Immature natural killer cell (primary cell): ENCODE data around the gene PRKCQ. TPM values are rescaled to one million over a fixed set of nuclear protein-coding genes. Genes with fewer than 3 reads are reported as not detected.
"Not testable (repeated sequence)": the region's sequence is repeated elsewhere in the genome, so short reads cannot be mapped to it uniquely, and the experiment has no call there.

Source experiments
- DNase-seq, 3 donors: peaks; one replicate each; pipeline ENCODE4 v3.0.0; 2022; ENCODE audit warnings: mixed read lengths in 1 of 3
- H3K27ac Mint-ChIP-seq, 6 donors: one replicate each; pipeline ENCODE4 v1.8.0; 2020; ENCODE audit warnings: mixed read lengths in 6 of 6, mild to moderate bottlenecking in 5 of 6, inconsistent platforms in 4 of 6, moderate library complexity in 3 of 6
- H3K27me3 Mint-ChIP-seq, 3 donors: one replicate each; pipeline ENCODE4 v1.8.0; 2020 to 2021; ENCODE audit warnings: low read depth in 3 of 3, mild to moderate bottlenecking in 3 of 3, mixed read lengths in 3 of 3, moderate library complexity in 3 of 3, inconsistent platforms in 1 of 3
- H3K36me3 Mint-ChIP-seq, 3 donors: one replicate each; pipeline ENCODE4 v1.8.0; 2020; ENCODE audit warnings: mixed read lengths in 3 of 3, inconsistent platforms in 2 of 3, mild to moderate bottlenecking in 2 of 3
- H3K4me1 Mint-ChIP-seq, 2 donors: one replicate each; pipeline ENCODE4 v1.8.0; 2020; ENCODE audit warnings: inconsistent platforms in 2 of 2, mild to moderate bottlenecking in 2 of 2, mixed read lengths in 2 of 2, moderate library complexity in 1 of 2
- H3K4me3 Mint-ChIP-seq, 5 donors: one replicate each; pipeline ENCODE4 v1.8.0; 2020; ENCODE audit warnings: mild to moderate bottlenecking in 5 of 5, mixed read lengths in 5 of 5, inconsistent platforms in 3 of 5, moderate library complexity in 3 of 5
- H3K9me3 Mint-ChIP-seq, 6 donors: one replicate each; pipeline ENCODE4 v1.8.0; 2020; ENCODE audit warnings: mild to moderate bottlenecking in 6 of 6, mixed read lengths in 6 of 6, inconsistent platforms in 4 of 6, moderate library complexity in 3 of 6
- polyA plus RNA-seq, 3 donors: library from polyadenylated mRNA; unstranded; fragments of 300-500 nt; fragmentation: Illumina TruSeq; gene quantifications; one replicate each; pipeline ENCODE4 v1.2.3, GENCODE V29; 2021

PRKCQ gene
- polyA plus RNA-seq, 3 donors from 2014 or later = 20.2 to 46.5 (median 36.5) TPM

DNA sequence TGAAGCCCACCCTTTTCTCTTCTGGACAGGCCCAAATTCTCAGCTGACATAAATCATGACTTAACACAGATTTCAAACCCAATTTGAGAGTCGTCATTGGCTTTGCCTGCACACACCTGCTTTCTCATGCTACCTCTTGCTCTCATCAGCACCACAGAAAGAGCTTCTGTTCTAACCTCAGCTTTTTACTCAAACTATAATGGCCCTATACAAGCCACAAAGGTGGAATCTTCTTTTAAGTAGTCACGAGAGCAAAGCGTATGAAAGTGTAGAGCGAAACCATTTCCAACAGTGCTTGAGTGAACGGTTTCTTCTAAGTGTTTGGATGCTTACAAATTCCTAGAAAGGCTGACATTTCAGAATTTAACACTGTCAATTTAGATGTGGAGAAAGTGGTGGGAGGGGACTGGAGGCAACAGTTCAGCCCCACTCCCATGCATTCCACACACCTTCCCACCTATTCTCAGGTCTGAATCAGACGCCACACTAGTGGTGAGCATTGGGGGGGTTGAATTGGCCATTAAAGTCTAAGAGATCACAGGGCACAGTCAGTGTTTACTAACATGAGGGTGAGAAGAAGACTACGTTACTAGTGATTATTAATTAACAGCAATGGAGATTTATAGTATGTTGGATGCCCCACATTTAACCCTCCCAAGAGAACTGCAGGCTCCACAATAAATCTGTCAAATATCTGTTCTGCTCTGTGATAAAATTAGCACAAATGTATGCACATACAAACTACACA lies 114.0 kb downstream of the PRKCQ start:
- peak overlapping the region in 5 of 6 donors; percentile 5 to 67 (median 51) for H3K27ac Mint-ChIP-seq
- H3K36me3 Mint-ChIP-seq = peaks cover 37 to 77% (median 58%) of the 10 kb centered on the region in 3 donors
- H3K27me3 Mint-ChIP-seq = peaks cover 1 to 4% (median 3%) of the 10 kb centered on the region in 3 donors
- no peak for DNase-seq
- H3K9me3 Mint-ChIP-seq = no peaks in the 10 kb centered on the region
- no peak overlapping the region for H3K4me3 Mint-ChIP-seq
- H3K4me1 Mint-ChIP-seq = peaks cover 18 to 34% of the 10 kb centered on the region in 2 donors

DNA sequence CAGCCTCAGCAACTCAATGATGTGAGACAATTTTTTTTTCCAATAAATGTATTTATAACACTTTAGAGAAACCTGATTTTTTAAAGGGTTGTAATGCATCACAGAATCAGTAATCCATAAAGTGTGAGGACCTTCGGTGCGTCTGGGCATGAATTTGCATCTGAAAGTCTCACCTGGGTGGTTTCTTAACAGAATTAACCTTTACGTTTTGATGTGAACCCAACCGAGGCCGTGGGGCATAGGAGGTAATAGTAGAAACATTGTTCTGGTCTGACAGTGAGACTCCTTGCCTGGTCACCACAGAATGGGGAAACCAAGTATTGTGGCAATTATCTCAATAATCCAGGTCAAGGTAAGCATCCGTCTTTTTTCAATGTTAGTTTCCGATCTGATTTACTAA lies 114.6 kb downstream of the PRKCQ start:
- H3K27me3 Mint-ChIP-seq = peaks cover 0 to 5% (median 5%) of the 10 kb centered on the region in 3 donors
- no peak for DNase-seq
- peaks cover 39 to 77% (median 58%) of the 10 kb centered on the region in 3 donors for H3K36me3 Mint-ChIP-seq
- peak overlapping the region in 1 of 6 donors; percentile 5 for H3K27ac Mint-ChIP-seq
- peaks cover 12 to 28% of the 10 kb centered on the region in 2 donors for H3K4me1 Mint-ChIP-seq
- no peak overlapping the region for H3K4me3 Mint-ChIP-seq
- no peaks in the 10 kb centered on the region for H3K9me3 Mint-ChIP-seq

DNA sequence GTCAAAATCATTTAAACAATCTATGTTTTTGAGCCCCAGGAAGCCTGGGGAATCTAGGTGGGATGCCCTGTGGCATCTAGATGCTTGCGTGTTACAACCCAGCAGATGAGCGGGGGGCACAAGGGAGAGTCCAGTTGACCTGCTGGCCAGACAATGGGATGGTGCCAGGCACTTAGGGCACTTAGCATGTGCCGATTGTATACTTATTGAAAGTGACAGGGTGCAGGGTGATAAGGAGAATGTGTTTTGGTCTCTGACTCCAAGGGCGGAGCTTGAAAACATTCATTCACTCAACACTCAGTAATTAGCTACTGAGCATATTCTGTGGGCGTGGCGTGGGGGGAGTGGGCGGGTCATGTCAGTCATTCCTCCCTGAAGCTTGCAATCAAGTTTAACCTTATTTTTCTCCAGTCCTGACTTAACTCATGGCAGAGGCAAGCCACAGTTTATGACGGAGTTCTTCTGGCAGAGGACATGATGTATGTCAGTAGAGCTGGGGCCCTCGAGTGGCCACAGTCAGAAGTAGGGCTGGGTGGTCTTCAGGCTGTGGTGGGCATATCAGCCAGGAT lies 115.1 kb downstream of the PRKCQ start:
- H3K9me3 Mint-ChIP-seq = no peaks in the 10 kb centered on the region
- H3K27me3 Mint-ChIP-seq = peaks cover 0 to 5% (median 5%) of the 10 kb centered on the region in 3 donors
- H3K4me3 Mint-ChIP-seq = no peak overlapping the region
- H3K27ac Mint-ChIP-seq = peak overlapping the region in 4 of 6 donors; percentile 17 to 41 (median 36)
- no peak for DNase-seq
- peaks cover 39 to 77% (median 58%) of the 10 kb centered on the region in 3 donors for H3K36me3 Mint-ChIP-seq
- H3K4me1 Mint-ChIP-seq = peaks cover 7 to 23% of the 10 kb centered on the region in 2 donors

DNA sequence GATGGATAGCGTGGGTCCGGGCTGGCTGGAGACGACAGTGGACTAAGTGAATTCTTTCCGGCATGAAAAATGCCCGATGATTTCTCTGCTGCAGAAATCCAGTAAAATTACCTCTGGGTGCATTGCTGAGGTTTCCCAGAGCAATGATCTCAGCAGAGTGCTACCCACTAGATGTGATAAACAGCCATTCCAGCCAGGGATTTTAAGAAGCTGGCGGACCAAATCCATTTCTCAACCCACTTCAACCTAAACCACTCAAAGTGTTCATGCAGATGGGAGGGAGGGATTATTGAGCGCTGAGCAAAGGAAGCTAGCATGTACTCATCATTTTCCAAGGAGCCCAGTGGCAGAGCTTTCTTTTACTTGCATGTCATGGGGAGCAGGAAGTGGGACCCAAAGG lies 116.7 kb downstream of the PRKCQ start:
- DNase-seq = no peak
- no peaks in the 10 kb centered on the region for H3K9me3 Mint-ChIP-seq
- peaks cover 0 to 26% of the 10 kb centered on the region in 2 donors for H3K4me1 Mint-ChIP-seq
- no peak overlapping the region for H3K4me3 Mint-ChIP-seq
- H3K36me3 Mint-ChIP-seq = peaks cover 51 to 81% (median 65%) of the 10 kb centered on the region in 3 donors
- H3K27me3 Mint-ChIP-seq = peaks cover 0 to 9% (median 5%) of the 10 kb centered on the region in 3 donors
- peak overlapping the region in 2 of 6 donors; percentile 13 to 45 for H3K27ac Mint-ChIP-seq

DNA sequence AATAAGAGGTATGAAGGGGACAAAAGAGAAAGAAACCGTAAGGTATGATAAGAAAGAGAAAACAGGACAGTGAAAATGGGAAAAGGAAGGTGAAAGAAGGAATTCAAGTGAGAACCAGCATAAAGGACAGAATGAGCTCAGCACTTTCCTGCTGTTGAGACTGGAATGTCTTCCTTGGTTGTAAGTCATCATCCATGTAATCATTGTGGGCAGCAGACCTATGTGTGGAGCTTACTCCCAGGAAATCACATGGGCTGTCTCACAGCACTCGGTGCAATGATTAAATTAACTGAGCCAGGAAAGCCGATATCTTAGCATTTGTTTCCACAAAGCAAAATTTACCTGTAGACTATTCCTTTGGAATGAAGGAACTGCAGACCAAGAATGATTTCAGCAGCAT lies 118.1 kb downstream of the PRKCQ start:
- peaks cover 0 to 12% (median 5%) of the 10 kb centered on the region in 3 donors for H3K27me3 Mint-ChIP-seq
- no peak for DNase-seq
- no peak overlapping the region for H3K4me3 Mint-ChIP-seq
- H3K36me3 Mint-ChIP-seq = peaks cover 62 to 81% (median 77%) of the 10 kb centered on the region in 3 donors
- peaks cover 0 to 26% of the 10 kb centered on the region in 2 donors for H3K4me1 Mint-ChIP-seq
- no peaks in the 10 kb centered on the region for H3K9me3 Mint-ChIP-seq
- peak overlapping the region in 5 of 6 donors; percentile 1 to 83 (median 56) for H3K27ac Mint-ChIP-seq

DNA sequence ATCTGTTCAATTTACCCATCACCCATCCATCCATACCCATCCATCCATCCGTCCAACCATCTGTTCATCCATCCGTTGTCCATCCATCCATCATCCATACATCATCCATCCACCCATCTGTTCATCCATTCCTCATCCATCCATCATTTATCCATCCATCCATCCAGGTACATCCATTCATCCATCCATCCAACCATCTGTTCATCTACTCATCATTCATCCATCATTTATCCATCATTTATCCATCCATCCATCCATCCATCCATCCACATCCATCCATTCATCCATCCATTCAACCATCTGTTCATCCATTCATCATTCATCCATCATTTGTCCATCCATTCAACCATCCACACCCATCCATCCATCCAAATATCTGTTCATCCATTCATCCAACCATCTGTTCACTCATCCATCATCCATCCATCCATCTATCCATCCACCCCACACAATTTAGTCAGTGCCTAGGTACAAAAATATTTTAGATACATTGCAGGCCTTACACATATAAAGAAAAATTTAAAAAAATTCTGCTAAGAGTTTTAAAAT lies 119.1 kb downstream of the PRKCQ start:
- H3K27me3 Mint-ChIP-seq = peaks cover 0 to 12% (median 8%) of the 10 kb centered on the region in 3 donors
- no peak for DNase-seq
- H3K9me3 Mint-ChIP-seq = no peaks in the 10 kb centered on the region
- peaks cover 0 to 26% of the 10 kb centered on the region in 2 donors for H3K4me1 Mint-ChIP-seq
- H3K27ac Mint-ChIP-seq = peak overlapping the region in 4 of 6 donors; percentile 20 to 70 (median 38)
- H3K4me3 Mint-ChIP-seq = no peak overlapping the region
- H3K36me3 Mint-ChIP-seq = peaks cover 68 to 81% (median 78%) of the 10 kb centered on the region in 3 donors

DNA sequence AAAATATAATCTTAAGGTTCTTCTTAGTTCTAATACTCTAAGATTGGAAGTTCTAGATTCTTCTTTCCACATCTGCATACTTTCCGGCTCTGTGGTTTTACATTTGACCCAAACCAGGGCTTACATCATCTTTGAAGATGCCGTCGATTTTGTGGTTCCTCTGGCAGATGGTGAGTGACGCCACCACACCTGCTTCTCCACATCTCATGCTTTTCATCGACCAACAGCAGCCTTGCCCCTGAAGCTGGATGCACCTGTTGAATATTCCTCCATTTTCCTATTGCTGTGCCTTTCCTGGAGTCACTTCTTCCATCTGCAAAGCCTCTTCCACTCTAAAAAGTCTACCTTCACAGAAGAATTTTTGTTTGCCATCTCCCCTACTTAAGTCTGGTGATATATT lies 121.3 kb downstream of the PRKCQ start:
- H3K9me3 Mint-ChIP-seq = no peaks in the 10 kb centered on the region
- no peak overlapping the region for H3K4me3 Mint-ChIP-seq
- H3K27ac Mint-ChIP-seq = peak overlapping the region in 5 of 6 donors; percentile 56 to 73 (median 70)
- H3K4me1 Mint-ChIP-seq = peaks cover 2 to 37% of the 10 kb centered on the region in 2 donors
- DNase-seq = no peak
- H3K27me3 Mint-ChIP-seq = peaks cover 0 to 12% (median 9%) of the 10 kb centered on the region in 3 donors
- H3K36me3 Mint-ChIP-seq = peaks cover 85 to 87% (median 86%) of the 10 kb centered on the region in 3 donors

DNA sequence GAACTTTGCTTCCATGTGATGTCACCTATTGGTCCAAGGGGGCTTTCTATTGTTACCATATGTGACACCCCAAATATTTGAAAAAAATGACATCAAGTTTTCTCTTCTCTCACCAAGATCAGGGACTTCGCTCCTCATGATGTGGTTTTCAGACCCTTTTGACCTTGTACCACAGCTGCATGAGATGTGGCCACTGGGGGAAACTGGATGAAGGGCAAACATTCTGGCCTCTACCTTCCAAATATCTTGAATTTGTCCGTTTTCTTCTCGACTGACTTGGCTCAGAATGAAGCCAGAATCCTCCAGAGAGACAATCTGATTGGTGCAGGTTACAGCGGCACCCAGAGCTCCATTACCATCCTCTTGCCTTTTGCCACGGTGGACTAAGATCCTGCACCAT lies 122.7 kb downstream of the PRKCQ start:
- Mint-ChIP-seq H3K27me3 (peaks cover 0 to 10% (median 6%) of the 10 kb centered on the region in 3 donors), H3K9me3 (no peaks in the 10 kb centered on the region), H3K4me1 (peaks cover 2 to 37% of the 10 kb centered on the region in 2 donors), H3K27ac (peak overlapping the region in 4 of 6 donors; percentile 36 to 78 (median 54)), H3K36me3 (peaks cover 78 to 79% (median 79%) of the 10 kb centered on the region in 3 donors), H3K4me3 (no peak overlapping the region)
- no peak for DNase-seq

DNA sequence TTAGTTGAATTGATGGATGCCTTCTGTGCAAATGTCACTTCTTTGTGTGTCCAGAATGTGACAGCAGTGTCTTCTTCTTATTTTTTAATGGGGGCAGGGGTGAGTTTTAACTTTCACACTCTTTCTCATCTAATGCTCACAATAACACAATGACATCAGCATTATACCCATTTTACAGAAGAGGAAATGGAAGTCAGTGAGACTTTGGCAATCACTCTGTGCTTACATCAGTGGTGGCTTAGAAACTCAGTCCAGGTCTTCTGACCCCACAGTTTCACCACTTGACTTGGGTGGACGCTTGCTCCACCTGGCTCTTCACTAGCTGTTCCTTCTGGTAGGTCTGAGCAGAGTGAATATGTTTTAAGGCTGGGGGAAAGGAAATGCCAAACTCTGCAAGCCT lies 124.0 kb downstream of the PRKCQ start:
- no peak for DNase-seq
- Mint-ChIP-seq H3K4me3 (no peak overlapping the region), H3K36me3 (peaks cover 68 to 69% (median 69%) of the 10 kb centered on the region in 3 donors), H3K27ac (peak overlapping the region; percentile 31 to 61 (median 49)), H3K9me3 (no peaks in the 10 kb centered on the region), H3K27me3 (peaks cover 0 to 9% (median 6%) of the 10 kb centered on the region in 3 donors), H3K4me1 (peaks cover 6 to 32% of the 10 kb centered on the region in 2 donors)

DNA sequence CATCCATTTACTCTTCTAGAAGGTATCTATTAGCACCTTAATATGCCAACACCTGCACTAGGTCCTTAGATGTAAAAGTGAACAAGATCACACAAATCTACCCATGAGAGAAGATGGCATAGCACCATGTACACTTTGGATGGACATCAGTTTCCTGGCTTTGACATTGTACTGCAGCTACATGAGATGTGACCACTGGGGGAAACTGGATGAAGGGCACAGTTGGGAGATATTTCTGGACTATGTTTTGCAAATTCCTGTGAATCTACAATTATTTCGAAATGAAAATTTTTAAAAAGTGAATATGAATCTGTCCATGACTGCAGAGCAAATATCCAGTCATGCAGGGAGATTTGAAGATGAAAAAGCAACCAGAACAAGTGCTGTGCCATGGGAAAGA lies 124.5 kb downstream of the PRKCQ start:
- Mint-ChIP-seq H3K4me3 (no peak overlapping the region), H3K27me3 (peaks cover 0 to 7% (median 5%) of the 10 kb centered on the region in 3 donors), H3K4me1 (peaks cover 6 to 35% of the 10 kb centered on the region in 2 donors), H3K27ac (peak overlapping the region; percentile 15 to 56 (median 42)), H3K9me3 (no peaks in the 10 kb centered on the region), H3K36me3 (peaks cover 64 to 66% (median 64%) of the 10 kb centered on the region in 3 donors)
- DNase-seq = no peak

DNA sequence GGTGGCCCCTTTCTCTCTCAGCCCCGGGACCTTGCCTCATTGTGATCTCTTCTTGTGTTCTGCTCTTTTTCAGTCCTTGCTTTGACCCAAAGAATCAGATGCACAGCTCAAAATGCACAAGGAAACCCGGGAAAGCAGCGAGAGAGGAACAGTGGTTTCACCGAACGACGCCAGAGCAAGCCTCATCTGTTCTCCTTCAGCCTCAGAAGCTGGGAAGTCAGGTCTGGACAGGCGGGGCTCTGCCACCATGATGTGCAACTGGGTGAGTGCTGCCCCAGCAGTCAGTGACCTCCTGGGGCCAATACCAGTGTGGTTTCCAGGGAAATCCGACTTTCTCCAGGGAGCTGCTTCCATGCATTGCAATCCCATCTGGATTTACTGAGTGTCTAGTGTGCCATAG lies 133.4 kb downstream of the PRKCQ start:
- Mint-ChIP-seq H3K4me1 (peaks cover 26 to 27% of the 10 kb centered on the region in 2 donors), H3K9me3 (no peaks in the 10 kb centered on the region), H3K36me3 (peaks cover 9 to 15% (median 12%) of the 10 kb centered on the region in 3 donors), H3K27ac (peak overlapping the region in 4 of 6 donors; percentile 12 to 76 (median 35)), H3K27me3 (peaks cover 0 to 11% (median 5%) of the 10 kb centered on the region in 3 donors), H3K4me3 (peak overlapping the region in 1 of 5 donors; percentile 5)
- no peak for DNase-seq

DNA sequence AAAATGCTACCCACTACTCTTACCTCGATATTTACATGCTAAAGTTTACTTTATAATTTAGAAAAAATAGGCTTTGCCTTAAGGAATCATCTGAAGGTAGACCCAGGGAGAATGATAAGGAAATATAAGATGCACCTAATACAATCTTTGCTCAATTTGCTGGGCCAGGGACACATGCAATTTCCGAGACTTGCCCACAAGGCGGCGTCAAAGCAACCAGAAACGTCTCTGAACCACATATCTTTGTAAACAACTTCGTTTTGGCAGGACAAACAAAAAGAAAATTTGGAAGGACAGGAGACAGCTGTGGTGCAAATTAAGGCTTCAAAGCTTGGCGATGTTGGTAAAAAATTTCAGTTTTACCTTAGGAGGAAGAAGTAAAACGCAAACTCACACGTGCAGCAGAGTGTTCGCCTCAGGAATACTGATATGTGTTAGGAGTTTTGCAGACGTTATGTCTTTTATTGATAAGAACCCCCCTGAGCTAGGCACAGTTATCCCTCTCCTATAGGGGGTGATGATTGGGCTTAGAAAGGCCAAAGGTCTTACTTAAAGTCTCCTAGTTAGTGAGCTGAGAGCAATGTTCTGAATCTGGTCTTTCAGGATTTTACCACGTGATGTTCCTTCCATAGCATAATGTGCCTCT lies 134.3 kb downstream of the PRKCQ start:
- Mint-ChIP-seq H3K4me3 (peak overlapping the region; percentile 16 to 72 (median 29)), H3K36me3 (peaks cover 14 to 19% (median 18%) of the 10 kb centered on the region in 3 donors), H3K27ac (peak overlapping the region; percentile 30 to 85 (median 78)), H3K9me3 (no peaks in the 10 kb centered on the region), H3K4me1 (peaks cover 25 to 26% of the 10 kb centered on the region in 2 donors), H3K27me3 (peaks cover 0 to 11% (median 5%) of the 10 kb centered on the region in 3 donors)
- peak; percentile 35 to 52 (median 50) for DNase-seq

DNA sequence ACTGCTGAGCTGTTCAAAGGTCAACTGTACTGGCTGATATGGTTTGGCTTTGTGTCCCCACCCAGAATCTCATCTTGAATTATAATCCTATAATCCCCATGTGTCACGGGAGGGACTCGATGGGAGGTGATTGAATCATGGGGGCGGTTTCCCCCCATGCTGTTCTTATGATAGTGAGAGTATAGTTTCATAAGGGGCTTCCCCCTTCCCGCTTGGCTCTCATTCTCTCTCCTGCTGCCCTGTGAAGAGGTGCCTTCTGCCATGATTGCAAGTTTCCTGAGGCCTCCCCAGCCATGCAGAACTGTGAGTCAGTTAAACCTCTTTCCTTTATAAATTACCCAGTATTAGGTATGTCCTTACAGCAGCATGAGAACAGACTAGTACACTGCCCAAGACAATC lies 140.2 kb downstream of the PRKCQ start:
- not testable (repeated sequence) for H3K9me3 Mint-ChIP-seq, DNase-seq, H3K4me3 Mint-ChIP-seq, H3K4me1 Mint-ChIP-seq, H3K27me3 Mint-ChIP-seq
- peak overlapping the region in 3 of 6 donors; percentile 26 to 40 (median 37) for H3K27ac Mint-ChIP-seq
- peaks cover 19 to 34% (median 33%) of the 10 kb centered on the region in 3 donors for H3K36me3 Mint-ChIP-seq
